LNCaP clone FGC (cell line): Measurements from ENCODE around the gene SKI.

Experiments
- DNase-seq: peaks from one replicate; pipeline ENCODE4 v3.0.0-alpha.2; 2011; ENCODE audit warnings: low read depth
- H3K4me3 ChIP-seq: 2 replicates; pipeline ENCODE4 v1.5.1; 2011; ENCODE audit warnings: mild to moderate bottlenecking, low read depth, low read length, control low read depth
- TF ChIP-seq, protein P1 (sequence below): IDR thresholded peaks from 2 replicates; pipeline ENCODE4 v1.5.1; 2012; ENCODE audit warnings: mild to moderate bottlenecking; ENCODE audit not compliant: control insufficient read depth, insufficient read depth; ENCODE audit errors: extremely low read depth

The SKI gene

DNA sequence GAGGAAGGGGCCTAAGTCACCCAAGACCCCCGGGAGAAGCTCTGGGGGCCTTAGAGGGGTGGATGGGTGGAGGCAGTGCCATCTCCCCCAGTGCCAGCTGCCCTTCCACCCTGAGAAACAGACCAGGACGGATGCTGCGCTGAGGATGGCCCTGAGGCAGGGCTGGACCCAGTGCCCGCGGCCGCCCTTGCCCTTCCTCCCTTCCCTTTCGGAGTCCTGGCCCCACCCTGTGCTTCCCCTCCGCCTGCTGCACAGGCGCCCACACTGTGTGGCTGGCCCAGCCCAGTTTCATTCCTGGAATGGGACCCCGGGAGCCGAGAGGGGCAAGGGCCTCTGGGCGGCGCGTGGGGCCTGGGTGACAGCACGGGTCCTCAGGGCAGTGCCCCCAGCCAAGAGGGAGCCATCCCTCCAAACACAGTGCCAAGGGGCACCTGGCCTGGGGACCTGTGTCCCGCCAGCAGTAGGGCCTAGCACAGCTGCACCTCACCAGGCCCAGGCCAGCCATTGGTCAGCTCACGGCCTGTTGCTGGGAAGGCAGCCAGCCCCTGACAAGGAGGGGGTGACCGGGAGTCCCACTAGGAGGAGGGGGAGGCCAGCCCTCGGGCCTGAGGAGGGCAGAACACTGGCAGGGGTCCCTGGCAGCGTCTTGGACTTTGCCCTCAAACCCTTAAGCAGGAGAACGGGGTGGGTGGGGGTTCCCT, 13.4 kb upstream of the SKI start:
- no peak for DNase-seq
- TF ChIP-seq, protein P1, sequence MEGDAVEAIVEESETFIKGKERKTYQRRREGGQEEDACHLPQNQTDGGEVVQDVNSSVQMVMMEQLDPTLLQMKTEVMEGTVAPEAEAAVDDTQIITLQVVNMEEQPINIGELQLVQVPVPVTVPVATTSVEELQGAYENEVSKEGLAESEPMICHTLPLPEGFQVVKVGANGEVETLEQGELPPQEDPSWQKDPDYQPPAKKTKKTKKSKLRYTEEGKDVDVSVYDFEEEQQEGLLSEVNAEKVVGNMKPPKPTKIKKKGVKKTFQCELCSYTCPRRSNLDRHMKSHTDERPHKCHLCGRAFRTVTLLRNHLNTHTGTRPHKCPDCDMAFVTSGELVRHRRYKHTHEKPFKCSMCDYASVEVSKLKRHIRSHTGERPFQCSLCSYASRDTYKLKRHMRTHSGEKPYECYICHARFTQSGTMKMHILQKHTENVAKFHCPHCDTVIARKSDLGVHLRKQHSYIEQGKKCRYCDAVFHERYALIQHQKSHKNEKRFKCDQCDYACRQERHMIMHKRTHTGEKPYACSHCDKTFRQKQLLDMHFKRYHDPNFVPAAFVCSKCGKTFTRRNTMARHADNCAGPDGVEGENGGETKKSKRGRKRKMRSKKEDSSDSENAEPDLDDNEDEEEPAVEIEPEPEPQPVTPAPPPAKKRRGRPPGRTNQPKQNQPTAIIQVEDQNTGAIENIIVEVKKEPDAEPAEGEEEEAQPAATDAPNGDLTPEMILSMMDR = no peak
- no peak overlapping the region for H3K4me3 ChIP-seq

DNA sequence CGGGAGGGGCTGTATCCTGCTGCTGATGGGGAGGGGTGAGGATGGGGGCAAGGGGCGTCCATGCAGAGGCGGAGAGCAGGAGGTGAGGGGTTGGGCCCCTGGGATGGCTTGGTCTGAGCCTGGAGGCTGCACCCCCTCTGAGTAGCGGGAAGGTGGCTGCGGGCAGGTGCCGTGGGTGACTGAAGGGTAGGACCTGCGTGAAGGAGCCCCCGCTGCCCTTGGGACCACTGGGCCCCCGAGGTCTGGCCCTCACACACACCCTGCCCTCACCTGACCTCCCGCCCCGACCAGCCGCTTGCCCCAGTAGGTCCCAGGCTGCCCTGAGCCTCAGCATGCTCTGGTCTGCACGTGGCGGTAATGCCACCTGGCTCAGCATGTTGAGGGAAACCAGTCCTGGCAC, 12.8 kb upstream of the SKI start:
- TF ChIP-seq, protein P1 = no peak
- no peak overlapping the region for H3K4me3 ChIP-seq
- DNase-seq = no peak

DNA sequence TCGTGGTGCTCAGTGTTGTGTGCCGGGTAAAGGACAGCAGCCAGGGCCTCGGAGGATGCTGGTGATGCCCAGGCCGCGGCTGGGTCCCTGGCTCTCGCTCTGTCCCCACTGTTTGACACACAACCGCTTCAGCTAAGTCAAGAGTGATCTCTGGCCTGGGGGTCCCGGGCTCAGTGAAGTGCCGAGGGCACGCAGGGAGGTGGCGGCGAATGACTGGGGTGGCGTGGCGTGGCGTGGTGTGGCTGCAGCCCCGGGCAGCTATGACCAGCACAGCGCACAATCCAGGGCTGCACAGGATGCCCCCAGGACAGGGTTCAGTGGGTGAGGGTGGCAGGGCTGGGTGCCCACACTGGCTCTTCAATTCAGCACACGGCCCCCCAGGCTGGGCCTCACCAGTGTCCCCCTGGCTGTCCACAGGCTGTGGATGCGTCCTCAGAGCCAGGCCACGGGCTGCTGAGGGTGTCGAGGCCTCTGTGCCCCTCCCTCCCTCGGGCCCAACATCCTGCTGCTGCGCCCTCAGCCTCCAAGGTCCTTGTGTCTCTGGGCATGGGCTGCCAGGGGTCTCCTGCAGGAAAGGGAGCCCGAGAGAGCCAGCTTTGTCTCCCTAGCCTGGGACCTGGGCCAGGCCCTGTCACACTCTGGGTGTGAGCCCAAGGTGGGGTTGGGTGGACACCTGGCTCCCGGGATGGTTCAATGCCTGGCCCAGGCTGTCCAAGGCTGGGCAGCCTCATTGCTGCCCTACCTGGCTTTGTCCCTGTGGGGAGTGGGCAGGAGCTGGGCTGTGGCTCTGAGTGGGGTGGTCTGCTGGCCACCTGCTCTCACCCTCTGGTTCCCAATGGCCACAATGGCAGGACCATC, 12.0 kb upstream of the SKI start:
- no peak for DNase-seq
- TF ChIP-seq, protein P1 = no peak
- H3K4me3 ChIP-seq = no peak overlapping the region

DNA sequence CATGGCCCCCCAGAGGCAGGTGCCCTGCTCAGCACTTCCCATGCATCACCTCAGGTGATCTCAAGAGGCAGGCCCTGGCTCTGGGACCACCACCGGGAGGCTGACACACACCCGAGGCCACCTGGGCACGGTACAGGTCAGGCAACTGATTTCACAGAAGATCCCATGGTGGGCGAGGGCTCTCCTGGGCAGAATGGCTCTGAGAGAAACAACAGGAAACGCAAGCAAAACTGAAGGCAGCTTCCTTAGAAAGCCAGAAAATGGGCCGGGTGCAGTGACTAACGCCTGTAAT, 11.4 kb upstream of the SKI start:
- DNase-seq = no peak
- TF ChIP-seq, protein P1 = no peak
- H3K4me3 ChIP-seq = no peak overlapping the region

DNA sequence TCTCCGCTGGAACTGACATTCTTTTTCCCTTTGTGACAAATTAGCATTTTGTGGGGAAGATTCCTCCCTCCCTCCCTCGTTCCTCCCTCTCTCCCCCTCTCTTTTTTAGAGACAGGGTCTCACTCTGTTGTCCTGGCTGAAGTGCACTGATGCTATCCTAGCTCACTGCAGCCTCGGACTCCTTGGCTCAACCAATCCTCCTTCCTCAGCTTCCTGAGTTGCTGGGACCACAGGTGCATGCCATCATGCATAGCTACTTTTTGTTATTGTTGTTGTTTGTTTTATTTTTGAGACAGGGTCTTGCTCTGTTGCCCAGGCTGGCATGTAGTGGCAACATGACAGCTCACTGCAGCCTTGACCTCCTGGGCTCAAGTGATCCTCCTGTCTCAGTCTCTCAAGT, 6.8 kb upstream of the SKI start:
- H3K4me3 ChIP-seq = no peak overlapping the region
- no peak for DNase-seq
- TF ChIP-seq, protein P1 = no peak

DNA sequence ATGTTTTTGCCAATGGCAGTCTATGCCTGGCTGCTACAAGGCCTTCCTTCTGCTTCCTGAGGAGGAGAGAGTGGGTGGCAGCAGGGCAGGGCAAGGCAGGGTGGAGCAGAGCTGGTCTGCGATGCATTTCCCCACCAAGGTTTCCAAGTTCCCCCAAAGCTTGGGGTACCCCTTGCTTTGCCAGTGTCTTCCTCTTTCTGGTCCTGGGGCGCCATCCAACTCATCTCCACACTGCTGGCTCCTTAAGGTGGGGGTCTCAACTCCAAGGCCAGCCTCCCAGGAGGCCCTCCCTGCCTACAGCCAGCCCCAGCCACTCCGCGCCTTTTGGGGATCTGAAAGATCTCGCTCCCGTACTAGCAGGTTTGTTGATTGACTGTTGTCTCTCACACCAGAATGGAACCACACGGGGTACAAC, 3.9 kb upstream of the SKI start:
- H3K4me3 ChIP-seq = no peak overlapping the region
- TF ChIP-seq, protein P1 = no peak
- DNase-seq = no peak
